Measurements from ENCODE around the gene DENND11. TPM values are rescaled to one million over a fixed set of nuclear protein-coding genes. Genes with fewer than 3 reads are reported as not detected.

The DENND11 gene
- total and polyA plus RNA-seq, 9 of the 15 experiments (the other 6 are each of a cell fraction or from before 2014, with no cell fraction given): 0.07 to 1.1 (median 0.36) TPM

DNA sequence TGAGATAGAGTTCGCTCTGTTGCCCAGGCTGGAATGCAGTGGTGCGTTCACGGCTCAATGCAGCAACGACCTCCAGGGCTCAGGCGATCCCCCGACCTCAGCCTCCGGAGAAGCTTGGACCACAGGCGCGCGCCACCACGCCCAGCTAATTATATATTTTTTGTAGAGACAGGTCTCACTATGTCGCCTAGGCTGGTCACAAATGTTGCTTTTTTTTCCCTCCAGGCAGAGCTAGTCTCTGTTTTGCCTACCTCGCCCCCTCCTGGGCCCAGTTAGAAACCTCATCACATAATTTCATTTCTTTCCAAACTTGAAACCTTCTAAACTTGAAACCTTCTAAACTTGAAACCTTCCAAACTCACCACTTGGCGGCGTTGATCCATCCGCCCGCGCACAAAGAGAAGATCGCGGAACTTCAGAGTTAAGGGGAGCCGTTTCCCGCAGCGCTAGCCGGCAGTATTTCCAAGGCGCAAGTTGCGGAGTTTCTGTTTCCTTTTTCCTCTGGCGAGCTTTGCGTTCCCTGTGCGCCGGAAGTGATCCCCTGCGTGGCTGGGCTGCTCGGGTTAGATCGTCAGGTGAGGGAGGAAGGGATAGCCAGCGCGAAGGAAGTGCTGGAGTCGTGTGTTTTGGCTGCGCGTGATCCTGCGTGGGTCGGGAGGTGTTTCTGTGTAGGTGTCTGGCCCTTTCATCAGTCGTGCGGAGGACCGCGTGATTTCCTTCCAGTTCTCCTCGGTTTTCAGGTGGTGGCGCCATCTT is 36.0 kb upstream of the DENND11 start, which contains the start of gene SSBP1 (continued):
- no peak for TF ChIP-seq ILK (tag; IDR thresholded peaks at IDR 0.05; ENCODE audit: borderline replicate concordance, low read depth)
- TF ChIP-seq CAMTA2 (CRISPR knock-in tag; conservative IDR thresholded peaks at IDR 0.05): peak; percentile 87; the same call in 1 of the 2 replicates
- TF ChIP-seq, protein P1, sequence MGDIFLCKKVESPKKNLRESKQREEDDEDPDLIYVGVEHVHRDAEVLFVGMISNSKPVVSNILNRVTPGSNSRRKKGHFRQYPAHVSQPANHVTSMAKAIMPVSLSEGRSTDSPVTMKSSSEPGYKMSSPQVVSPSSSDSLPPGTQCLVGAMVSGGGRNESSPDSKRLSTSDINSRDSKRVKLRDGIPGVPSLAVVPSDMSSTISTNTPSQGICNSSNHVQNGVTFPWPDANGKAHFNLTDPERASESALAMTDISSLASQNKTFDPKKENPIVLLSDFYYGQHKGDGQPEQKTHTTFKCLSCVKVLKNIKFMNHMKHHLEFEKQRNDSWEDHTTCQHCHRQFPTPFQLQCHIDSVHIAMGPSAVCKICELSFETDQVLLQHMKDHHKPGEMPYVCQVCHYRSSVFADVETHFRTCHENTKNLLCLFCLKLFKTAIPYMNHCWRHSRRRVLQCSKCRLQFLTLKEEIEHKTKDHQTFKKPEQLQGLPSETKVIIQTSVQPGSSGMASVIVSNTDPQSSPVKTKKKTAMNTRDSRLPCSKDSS (IDR thresholded peaks at IDR 0.05; ENCODE audit: low read depth, partially characterized antibody): no peak
- TF ChIP-seq, protein P2, sequence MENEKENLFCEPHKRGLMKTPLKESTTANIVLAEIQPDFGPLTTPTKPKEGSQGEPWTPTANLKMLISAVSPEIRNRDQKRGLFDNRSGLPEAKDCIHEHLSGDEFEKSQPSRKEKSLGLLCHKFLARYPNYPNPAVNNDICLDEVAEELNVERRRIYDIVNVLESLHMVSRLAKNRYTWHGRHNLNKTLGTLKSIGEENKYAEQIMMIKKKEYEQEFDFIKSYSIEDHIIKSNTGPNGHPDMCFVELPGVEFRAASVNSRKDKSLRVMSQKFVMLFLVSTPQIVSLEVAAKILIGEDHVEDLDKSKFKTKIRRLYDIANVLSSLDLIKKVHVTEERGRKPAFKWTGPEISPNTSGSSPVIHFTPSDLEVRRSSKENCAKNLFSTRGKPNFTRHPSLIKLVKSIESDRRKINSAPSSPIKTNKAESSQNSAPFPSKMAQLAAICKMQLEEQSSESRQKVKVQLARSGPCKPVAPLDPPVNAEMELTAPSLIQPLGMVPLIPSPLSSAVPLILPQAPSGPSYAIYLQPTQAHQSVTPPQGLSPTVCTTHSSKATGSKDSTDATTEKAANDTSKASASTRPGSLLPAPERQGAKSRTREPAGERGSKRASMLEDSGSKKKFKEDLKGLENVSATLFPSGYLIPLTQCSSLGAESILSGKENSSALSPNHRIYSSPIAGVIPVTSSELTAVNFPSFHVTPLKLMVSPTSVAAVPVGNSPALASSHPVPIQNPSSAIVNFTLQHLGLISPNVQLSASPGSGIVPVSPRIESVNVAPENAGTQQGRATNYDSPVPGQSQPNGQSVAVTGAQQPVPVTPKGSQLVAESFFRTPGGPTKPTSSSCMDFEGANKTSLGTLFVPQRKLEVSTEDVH (IDR thresholded peaks at IDR 0.05; ENCODE audit: low read depth, partially characterized antibody): peak; percentile 97
- TF ChIP-seq, protein P3, sequence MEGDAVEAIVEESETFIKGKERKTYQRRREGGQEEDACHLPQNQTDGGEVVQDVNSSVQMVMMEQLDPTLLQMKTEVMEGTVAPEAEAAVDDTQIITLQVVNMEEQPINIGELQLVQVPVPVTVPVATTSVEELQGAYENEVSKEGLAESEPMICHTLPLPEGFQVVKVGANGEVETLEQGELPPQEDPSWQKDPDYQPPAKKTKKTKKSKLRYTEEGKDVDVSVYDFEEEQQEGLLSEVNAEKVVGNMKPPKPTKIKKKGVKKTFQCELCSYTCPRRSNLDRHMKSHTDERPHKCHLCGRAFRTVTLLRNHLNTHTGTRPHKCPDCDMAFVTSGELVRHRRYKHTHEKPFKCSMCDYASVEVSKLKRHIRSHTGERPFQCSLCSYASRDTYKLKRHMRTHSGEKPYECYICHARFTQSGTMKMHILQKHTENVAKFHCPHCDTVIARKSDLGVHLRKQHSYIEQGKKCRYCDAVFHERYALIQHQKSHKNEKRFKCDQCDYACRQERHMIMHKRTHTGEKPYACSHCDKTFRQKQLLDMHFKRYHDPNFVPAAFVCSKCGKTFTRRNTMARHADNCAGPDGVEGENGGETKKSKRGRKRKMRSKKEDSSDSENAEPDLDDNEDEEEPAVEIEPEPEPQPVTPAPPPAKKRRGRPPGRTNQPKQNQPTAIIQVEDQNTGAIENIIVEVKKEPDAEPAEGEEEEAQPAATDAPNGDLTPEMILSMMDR (IDR thresholded peaks at IDR 0.05 in 2 of 3, conservative IDR thresholded peaks at IDR 0.05 in 1 of 3; ENCODE audit: insufficient read depth in 2 of 3, low read depth in 1 of 3, low read length in 3 of 3): peak; percentile 96 to 99 (median 98)
- TF ChIP-seq ZNF324 (CRISPR knock-in tag; IDR thresholded peaks at IDR 0.05): peak; percentile 43; the same call in 1 of the 2 replicates
- TF ChIP-seq ETV5 (CRISPR knock-in tag; IDR thresholded peaks at IDR 0.05; ENCODE audit: low read depth): peak; percentile 74; the same call in 1 of the 2 replicates
- TF ChIP-seq, protein P4, sequence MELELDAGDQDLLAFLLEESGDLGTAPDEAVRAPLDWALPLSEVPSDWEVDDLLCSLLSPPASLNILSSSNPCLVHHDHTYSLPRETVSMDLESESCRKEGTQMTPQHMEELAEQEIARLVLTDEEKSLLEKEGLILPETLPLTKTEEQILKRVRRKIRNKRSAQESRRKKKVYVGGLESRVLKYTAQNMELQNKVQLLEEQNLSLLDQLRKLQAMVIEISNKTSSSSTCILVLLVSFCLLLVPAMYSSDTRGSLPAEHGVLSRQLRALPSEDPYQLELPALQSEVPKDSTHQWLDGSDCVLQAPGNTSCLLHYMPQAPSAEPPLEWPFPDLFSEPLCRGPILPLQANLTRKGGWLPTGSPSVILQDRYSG (tag; conservative IDR thresholded peaks at IDR 0.05; ENCODE audit: low read depth): no peak; the same call in 1 of the 2 replicates
- TF ChIP-seq MCM2 (IDR thresholded peaks at IDR 0.05; ENCODE audit: low read depth): no peak
- TF ChIP-seq TRIM24 (IDR thresholded peaks at IDR 0.05): peak; percentile 62 to 100; a peak in 3 of 4 replicates
- TF ChIP-seq, protein P5, sequence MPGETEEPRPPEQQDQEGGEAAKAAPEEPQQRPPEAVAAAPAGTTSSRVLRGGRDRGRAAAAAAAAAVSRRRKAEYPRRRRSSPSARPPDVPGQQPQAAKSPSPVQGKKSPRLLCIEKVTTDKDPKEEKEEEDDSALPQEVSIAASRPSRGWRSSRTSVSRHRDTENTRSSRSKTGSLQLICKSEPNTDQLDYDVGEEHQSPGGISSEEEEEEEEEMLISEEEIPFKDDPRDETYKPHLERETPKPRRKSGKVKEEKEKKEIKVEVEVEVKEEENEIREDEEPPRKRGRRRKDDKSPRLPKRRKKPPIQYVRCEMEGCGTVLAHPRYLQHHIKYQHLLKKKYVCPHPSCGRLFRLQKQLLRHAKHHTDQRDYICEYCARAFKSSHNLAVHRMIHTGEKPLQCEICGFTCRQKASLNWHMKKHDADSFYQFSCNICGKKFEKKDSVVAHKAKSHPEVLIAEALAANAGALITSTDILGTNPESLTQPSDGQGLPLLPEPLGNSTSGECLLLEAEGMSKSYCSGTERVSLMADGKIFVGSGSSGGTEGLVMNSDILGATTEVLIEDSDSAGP (CRISPR knock-in tag; IDR thresholded peaks at IDR 0.05): peak; percentile 86
- peak; percentile 99 for TF ChIP-seq POLR2A (conservative IDR thresholded peaks at IDR 0.05)
- TF ChIP-seq ZNF766 (CRISPR knock-in tag; conservative IDR thresholded peaks at IDR 0.05): peak; percentile 94
- TF ChIP-seq ELF2 (CRISPR knock-in tag; IDR thresholded peaks at IDR 0.05): peak; percentile 96
- TF ChIP-seq SMARCA4 (IDR thresholded peaks at IDR 0.05): peak; percentile 53
